ENCODE measurements around the gene APOBEC3F.

The APOBEC3F gene

GRCh38 chr22:39095971-39096370, 55.3 kb downstream of the APOBEC3F start:
- DNase-seq: no peak

DNA sequence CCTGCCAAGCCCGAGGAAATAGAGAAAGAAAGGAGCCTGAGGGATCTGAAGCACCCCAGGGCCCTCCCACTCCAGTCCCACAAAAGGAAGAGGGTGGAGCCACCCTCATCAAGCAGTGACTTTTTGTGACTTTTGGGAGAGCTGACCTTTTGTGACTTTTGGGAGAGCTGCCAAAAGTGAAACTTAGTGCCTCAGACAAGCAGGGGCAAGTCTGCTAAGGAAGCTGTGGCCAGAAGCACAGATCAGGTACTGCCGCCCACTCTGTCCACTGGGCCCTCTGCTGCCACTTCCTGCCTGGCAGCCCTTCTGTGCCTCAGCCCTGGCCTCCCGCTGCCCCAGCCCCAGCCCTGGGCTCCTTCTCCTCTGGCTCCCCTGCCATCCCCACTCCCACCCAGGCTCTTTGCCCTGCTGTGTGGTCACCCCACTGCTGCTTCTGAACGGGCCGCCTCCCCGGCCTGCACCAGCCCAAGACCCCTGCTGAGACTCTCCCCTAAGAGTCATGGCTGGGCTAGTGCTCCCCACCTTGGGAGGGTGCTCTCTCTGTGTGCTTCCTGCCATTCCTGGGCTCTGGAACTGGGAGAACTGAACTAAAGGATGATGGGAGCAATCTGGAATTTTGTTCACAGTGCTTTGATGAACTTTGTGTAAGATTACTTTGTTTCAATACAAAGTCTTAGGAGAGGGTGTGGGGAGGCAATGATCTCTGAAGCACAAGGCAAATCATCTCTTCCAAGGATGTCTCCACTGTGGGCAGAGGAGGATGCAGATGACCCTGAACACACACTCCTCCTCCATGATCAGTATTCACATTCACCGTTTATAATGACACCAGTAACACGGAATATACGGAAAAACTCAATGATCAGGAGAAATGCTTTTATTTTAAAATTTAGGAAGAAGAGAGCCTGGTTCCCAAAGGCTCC, 56.7 kb downstream of the APOBEC3F start, which contains the start of gene APOBEC3H:
Gene APOBEC3H, plus strand, starts transcription at position 147 of the 923 bp plus-strand sequence. CDS start 3,035 bp downstream, outside the sequence.
- peak; percentile 50 for DNase-seq

DNA sequence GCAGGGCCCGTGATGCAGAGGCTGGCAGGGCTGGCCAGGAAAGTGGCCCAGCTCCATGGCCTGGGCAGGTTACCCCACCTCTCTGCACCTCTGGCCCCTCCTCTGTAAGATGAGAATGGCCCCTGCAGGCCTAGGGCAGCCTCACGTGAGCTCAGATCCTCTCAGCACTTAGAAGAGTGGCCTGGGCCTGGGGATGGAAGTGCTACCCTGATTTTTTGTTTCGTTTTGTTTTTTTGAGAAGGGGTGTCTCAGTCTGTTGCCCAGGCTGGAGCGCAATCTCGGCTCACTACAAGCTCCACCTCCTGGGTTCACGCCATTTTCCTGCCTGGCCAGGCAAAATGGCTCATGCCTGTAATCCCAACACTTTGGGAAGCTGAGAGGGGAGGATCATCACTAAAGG, 57.4 kb downstream of the APOBEC3F start:
- DNase-seq: no peak

DNA sequence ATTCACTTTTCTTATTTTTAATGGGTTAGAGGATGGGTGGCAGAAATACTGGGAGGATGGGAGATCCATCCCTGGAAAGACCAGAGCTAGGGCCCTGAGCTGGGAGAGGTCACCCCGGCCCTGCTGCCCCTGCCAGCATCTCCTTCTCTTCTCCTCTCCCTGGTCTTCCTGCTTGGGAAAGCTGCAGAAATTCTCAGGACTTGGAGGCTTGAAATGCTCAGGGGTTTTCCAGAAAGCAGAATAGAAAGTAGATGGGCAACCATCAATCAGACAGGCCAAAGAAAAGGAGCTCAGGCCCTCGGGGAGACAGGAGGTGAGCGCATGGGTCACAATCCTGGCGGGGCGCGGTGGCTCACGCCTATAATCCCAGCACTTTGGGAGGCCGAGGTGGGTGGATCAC, 57.9 kb downstream of the APOBEC3F start:
- no peak for DNase-seq

- DNase-seq: no peak
Observed at GRCh38 chr22:39101226-39101625, 60.6 kb downstream of the APOBEC3F start.

DNA sequence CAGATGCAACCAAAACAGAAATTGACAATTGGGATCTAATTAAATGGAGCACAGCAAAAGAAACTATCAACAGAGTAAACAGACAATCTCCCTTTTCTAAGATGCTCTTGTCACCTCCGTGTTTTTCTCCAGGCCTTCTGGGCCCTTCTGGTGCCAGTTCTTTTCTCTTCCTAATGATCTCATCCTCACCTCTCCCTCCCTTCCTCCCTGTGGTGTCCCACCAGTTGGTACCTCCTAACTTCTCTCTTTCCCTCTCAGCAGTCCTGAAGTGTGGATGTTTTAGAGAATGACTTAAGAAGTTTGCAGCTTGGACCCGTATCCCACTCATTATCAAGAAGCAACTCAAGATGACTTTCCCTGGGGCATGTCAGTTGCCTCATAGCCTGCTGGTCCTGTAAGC, 62.8 kb downstream of the APOBEC3F start:
- DNase-seq: no peak
